ENCODE measurements around the gene KCNC2.

DNA sequence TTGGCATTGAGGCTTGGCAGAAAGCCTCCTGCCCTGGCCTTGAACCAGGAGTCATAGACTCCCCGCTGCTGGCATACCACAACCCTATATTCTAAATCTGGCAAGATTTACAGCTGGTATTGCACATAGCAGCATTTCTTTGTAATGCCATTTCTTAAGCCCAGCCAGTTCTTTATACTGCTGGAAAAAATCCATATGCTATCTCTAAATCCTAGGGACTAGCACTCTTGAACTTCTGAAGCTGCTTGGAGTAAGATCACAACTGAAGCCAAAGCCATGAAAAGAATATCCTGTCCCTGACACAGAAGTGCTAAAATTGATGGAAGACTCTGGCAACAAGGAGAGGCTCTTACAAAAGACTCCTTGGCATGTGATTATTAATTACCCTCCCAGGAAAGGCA, 89.3 kb downstream of the KCNC2 start:
- TF ChIP-seq POLR2A (IDR thresholded peaks at IDR 0.05): no peak
- TF ChIP-seq, protein P1, sequence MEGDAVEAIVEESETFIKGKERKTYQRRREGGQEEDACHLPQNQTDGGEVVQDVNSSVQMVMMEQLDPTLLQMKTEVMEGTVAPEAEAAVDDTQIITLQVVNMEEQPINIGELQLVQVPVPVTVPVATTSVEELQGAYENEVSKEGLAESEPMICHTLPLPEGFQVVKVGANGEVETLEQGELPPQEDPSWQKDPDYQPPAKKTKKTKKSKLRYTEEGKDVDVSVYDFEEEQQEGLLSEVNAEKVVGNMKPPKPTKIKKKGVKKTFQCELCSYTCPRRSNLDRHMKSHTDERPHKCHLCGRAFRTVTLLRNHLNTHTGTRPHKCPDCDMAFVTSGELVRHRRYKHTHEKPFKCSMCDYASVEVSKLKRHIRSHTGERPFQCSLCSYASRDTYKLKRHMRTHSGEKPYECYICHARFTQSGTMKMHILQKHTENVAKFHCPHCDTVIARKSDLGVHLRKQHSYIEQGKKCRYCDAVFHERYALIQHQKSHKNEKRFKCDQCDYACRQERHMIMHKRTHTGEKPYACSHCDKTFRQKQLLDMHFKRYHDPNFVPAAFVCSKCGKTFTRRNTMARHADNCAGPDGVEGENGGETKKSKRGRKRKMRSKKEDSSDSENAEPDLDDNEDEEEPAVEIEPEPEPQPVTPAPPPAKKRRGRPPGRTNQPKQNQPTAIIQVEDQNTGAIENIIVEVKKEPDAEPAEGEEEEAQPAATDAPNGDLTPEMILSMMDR (IDR thresholded peaks at IDR 0.05): no peak

All from heart left ventricle (tissue), 13 donors.